GM21717 (cell line): ENCODE data around the gene ESR2.

Experiments
- ATAC-seq: cut with Tn5 transposase; IDR thresholded peaks from one replicate; pipeline ENCODE4 v1.9.1; 2021; ENCODE audit warnings: mild to moderate bottlenecking, moderate library complexity; ENCODE audit not compliant: unreplicated experiment

The ESR2 gene

GRCh38 chr14:64092940-64093339 lies 201.2 kb downstream of the ESR2 start:
- ATAC-seq = no peak

DNA sequence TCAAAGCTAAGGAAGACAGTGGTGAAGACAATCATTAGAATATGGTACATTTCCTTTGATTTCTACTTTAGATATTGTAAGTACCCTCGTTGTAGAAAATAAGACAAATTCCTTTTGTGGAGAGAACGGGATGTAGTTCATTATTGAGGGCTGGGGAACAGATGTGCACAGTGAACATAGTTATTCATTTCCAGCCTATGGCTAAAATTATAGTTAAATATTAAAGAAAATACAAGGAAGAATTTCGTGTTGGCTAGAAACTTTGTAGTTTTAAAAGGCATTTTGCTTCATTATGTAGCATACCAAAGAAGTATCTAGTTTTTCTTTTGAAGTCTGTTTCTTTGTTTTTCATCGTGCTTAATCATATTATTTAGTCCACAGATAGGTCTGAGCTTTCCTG lies 201.8 kb downstream of the ESR2 start:
- no peak for ATAC-seq

- ATAC-seq = no peak
Observed at GRCh38 chr14:64091217-64091616, 203.0 kb downstream of the ESR2 start.

- no peak for ATAC-seq
Observed at GRCh38 chr14:64089920-64090319, 204.3 kb downstream of the ESR2 start.

DNA sequence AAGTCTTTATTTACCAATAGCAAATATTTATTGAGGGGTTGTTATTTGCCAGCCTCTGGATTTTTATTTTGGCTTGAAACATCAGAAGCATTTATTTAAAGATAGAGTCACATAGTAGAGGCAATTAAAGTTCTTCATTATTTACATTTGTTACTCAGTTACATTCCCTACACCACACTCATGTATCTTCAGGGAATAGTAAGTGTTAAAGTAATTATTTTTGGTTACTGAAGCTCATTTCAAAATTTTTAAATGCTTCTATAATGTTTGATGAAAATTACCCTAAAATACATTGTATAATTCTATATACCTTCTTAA lies 205.6 kb downstream of the ESR2 start:
- no peak for ATAC-seq

DNA sequence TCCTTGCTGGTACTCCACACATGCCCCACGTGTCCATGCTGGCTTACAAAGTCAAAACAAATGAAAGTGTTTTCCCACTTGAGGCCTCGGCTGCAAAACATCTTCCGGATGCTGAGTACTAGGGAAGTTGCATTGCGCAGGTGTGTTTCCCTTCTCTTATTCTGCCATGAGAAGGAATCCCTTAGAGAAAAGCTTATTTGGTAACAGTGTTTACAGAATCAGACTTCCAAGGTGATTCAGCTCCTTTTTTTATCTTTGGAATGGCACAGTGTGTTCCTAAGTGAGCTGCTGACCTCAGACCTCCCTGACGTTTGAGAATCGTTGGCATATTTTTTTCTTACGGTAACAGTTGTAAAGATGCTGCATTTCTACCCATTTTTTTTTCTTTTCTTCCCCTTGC lies 211.3 kb downstream of the ESR2 start:
- no peak for ATAC-seq

- no peak for ATAC-seq
Observed at GRCh38 chr14:64081174-64081746, 212.9 kb downstream of the ESR2 start.

GRCh38 chr14:64080452-64080851 lies 213.7 kb downstream of the ESR2 start:
- ATAC-seq = no peak

DNA sequence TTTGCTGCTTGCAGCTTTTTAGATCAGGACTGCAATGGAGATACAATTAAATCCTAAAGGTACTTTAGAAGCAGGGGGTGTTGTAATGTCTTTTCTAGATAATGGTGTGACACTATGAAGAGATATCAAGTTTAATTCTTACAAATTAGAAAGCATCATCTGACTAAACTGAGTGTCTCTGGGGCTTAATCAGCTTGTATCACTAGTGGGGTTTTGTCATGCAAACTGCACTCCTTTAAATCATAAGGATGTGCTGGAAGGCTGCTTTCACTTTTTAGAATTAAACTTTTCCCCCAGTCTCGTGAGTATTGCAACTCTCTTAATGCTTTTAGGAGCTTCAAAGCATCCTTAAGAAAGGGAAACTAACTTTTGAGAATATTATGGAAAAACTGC lies 218.6 kb downstream of the ESR2 start:
- no peak for ATAC-seq

DNA sequence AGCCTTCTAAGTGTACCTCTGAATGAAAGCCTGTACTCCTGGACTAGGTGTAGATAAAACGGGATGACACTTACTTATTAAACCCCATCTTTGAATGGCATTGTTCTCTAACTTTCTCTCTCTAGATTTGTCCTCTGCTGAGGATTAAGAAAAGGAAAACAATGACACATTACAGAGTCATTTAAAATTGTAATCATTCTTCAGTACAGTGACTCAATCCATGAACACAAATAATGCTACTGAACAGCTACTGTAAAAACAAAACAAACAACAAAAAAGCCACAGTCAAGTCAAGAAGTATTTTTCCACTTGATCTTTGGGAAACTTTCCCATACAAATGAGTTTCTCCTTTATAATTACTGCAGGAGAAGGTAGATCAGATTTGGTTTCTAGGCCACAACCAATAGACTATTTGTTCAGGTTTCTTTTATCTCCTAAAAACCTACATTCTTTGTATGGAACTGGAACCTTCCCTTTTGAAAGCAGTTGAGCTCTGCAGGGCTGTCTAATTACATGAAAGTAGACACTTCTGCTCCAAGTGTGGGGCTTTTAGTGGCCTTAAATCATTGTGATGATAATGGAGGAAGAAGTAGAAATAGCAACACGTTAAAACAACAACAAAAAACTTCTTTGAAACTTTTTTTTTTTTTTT lies 219.1 kb downstream of the ESR2 start:
- ATAC-seq = no peak

DNA sequence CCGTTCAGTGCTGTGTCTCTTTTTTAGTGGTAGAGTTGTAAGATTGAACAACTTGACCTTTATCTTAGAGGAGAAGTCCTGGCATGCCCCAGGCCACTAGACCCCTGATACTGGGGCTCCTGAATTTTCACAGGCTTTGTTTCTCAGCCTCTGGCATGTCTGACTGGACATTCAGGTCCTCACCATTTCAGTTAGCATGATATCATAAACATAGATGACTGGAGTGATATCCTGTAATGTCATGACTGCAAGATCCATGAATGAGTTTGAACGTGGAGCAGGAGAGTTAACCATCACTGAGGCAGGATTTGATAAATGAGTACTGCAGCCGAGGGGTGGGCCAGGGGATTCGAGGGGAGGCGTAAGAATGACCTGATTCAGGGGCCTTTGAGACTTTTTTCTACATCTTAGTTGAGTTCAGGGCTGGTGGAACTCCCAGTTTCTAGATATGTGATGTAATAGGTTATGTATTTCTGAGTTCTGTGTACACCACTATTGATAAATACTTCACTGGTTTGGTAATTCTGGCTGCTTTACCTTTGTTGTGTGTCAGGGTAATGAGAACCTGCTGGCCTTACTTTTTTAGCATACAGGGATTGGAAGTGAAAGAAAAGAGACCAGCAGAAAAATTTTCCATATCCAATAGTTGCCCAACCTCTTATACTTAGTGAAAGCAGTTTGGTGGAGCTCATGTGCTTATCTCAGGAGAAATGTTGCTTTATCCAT lies 224.4 kb downstream of the ESR2 start:
- ATAC-seq = no peak

- ATAC-seq = no peak
Observed at GRCh38 chr14:64064447-64064846, 229.7 kb downstream of the ESR2 start.

DNA sequence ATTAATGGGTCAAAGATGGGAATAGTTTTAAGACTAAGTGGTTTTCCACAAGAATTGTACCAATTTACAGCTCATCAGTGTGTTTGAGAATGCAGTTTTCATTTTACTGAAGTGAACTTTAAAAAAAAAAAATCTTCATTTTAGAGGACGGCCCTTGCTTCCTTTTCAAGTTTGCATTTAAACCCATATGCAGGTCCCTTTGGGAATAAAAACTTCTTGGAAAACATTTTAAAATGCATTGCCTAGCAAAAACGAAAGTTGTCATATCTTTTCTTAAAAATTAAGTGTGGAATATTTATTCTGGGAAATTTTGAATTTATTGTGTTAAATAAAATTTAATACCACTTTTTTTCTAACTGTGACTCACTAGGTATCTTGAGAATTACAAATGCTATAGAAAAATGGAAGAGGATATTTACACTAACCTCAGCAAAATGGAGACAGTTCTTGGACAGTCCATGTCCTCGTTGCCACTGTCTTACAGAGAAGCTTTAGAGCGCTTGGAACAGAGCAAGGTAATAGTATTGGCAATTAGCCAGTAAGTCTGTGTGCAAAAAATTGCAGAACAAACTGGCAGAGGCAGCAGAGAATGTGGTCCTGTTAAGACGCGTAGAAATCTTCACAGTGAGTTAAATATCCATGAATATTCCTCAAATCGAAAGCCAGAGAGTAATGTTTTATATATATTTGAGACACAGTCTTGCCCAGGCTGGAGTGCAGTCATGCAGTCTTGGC lies 231.6 kb downstream of the ESR2 start:
- no peak for ATAC-seq

- ATAC-seq = no peak
Observed at GRCh38 chr14:64061706-64062105, 232.5 kb downstream of the ESR2 start.

GRCh38 chr14:64061115-64061514 lies 233.1 kb downstream of the ESR2 start:
- no peak for ATAC-seq

GRCh38 chr14:64060648-64061096 lies 233.5 kb downstream of the ESR2 start:
- ATAC-seq = no peak

DNA sequence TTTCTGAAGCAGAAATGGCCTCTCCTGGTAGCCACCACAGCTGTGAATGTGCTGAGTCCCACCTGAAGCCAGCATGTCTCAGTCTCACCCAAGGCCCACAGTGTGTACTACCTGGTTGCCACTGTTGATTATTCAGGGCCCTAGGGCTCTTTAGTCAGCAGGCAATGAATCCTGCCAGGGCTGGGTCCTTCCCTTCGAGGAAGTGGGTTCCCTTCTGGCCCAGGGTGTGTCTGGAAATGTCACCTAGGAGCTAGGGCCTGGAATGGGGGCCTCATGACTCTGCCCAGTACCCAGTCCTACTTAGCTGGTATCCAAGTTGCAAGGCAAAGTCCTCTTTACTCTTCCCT lies 234.0 kb downstream of the ESR2 start:
- ATAC-seq = no peak

- ATAC-seq = no peak
Observed at GRCh38 chr14:64059454-64060198, 234.5 kb downstream of the ESR2 start.

DNA sequence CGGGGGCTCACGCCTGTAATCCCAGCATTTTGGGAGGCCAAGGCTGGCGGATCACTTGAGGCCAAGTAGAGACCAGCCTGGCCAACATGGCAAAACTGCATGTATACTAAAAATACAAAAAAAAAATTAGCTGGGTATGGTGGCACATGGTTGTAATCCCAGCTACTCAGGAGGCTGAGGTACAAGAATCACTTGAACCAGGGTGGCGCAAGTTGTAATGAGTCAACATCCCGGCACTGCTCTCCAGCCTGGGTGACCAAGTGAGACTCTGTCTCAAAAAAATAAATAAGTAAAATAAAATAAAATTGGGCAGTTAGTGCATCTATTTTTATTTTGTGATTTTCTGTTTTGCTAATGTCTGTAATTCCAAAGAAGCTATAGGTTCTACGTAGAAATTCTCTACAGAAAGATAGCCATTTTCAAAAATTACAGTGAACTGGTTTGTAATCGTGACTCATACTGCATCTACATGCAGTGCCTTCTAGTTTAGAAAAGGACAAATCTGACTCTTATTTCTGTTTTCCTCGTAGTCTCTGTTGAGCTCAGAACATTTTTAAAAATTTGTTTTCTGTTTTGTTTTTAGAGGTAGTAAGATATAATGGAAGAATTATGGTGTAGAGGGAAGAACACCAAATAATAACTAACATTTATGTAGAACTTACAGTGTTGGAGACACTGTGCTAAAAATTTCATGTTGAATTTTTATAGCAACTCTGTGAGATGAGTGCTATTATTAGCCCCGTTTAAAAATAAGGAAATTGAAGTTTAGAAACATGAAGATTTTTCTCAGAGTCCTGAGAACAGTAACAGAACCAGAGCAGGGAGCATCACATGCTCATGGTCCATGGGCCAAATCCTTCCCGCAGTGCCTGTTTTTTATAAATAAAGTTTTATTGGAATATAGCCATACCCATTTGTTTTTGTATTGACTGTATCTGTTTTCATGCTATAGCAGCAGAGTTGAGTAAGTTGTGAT lies 240.2 kb downstream of the ESR2 start:
- ATAC-seq = no peak
